Stromal cell of bone marrow (primary cell): ENCODE data around the gene KCNJ5.

Experiments
- DNase-seq: peaks from one replicate; pipeline ENCODE4 v3.0.0-alpha.2; 2012; ENCODE audit warnings: low read depth

Gene KCNJ5

DNA sequence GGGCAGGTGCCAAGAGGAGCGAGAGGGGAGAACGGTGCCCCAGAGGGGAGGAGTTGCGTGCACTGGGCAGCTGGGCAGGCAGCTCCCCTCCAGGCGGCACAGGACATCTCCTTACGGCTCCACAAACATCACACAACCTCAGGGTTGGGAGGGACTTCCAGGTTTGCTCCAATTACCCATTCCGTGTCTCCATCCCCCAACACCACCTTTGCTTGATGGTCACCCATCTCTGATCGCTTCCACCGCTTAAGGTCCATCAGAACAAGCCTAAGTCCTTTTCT lies 66.0 kb downstream of the KCNJ5 start:
- DNase-seq = no peak

- DNase-seq = no peak
These were observed 70.5 kb downstream of the KCNJ5 start for GRCh38 chr11:128961645-128962044.

DNA sequence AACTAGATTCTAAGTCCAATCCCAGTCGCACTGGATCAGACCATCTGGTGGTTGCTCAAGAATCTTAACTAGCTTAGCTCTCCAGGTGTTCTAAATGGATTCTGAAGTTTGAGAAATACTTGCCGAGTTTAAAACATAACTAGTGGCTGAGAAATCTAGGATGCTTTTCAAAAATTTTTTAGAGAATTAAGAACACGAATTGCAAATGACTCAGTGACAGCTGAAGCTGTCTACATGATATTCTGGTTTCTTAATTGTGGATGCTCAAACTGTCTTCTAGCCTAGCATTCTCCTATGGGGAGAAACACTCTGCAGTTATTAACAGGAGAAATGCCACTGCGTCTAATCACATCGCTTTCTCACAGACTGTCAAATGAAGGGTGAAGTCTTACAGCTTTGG lies 71.7 kb downstream of the KCNJ5 start:
- no peak for DNase-seq

- DNase-seq = no peak
These were observed 72.7 kb downstream of the KCNJ5 start for GRCh38 chr11:128963744-128964325.

GRCh38 chr11:128964463-128964930 lies 73.3 kb downstream of the KCNJ5 start:
- no peak for DNase-seq

GRCh38 chr11:128965485-128965884 lies 74.3 kb downstream of the KCNJ5 start:
- no peak for DNase-seq

DNA sequence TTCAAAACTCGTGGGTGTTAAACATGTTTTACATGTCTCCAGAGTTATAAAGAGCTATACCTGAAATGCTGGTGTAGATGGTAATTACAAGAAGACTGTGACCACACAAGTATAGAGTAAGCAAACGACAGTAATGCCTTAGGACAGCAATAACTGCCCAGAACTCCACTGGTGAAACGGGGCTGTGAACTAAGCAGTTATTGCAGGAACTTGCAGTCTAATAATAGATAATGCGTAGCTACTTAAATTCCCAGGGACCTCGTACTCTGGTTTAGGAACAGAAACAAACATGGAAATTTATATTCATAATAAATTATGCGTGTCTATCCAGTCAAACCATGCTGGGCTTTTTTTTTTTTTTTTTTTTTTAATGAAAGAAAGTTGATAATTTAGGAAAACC lies 76.4 kb downstream of the KCNJ5 start:
- no peak for DNase-seq

DNA sequence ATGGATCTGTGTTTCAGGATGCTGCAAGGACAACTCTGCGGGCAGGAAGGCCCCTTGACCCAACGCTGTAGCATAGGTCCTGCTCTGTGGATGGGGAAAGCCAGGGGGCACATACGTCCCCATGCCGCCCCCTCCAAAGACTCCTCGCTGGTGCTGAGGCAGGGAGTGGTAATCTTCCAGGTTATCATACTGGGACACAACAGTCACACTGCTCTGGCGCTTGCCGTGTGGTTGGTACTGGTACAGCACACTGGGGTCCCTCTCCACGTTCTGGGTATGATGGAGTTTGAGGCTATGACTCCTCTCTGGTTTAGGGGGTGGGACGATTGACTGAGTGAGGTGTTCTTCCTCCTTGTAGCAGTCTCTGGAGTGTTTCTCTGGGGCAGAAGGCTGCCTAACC lies 77.8 kb downstream of the KCNJ5 start:
- no peak for DNase-seq
